Stomach smooth muscle (tissue), 2 donors: ENCODE measurements around the gene SLC9A8.
"Not testable (repeated sequence)": the region's sequence is repeated elsewhere in the genome, so short reads cannot be mapped to it uniquely, and the experiment has no call there.

Experiments used
- H3K27ac ChIP-seq: one replicate; pipeline ENCODE4 v1.7.0; 2013; ENCODE audit warnings: mild to moderate bottlenecking, low read length, inconsistent platforms
- H3K27me3 ChIP-seq, 2 donors: one replicate each; pipeline ENCODE4 v1.7.0; 2013; ENCODE audit warnings: low read length in 2 of 2; ENCODE audit not compliant: insufficient read depth in 2 of 2, control insufficient read depth in 1 of 2
- H3K36me3 ChIP-seq, 2 donors: one replicate each; pipeline ENCODE4 v1.7.0; 2013; ENCODE audit warnings: low read length in 2 of 2; ENCODE audit not compliant: control insufficient read depth in 2 of 2, insufficient read depth in 2 of 2
- H3K4me1 ChIP-seq: one replicate; pipeline ENCODE4 v1.7.0; 2013; ENCODE audit warnings: low read length; ENCODE audit not compliant: control insufficient read depth, insufficient read depth
- H3K4me3 ChIP-seq, 2 donors: one replicate each; pipeline ENCODE4 v1.7.0; 2013; ENCODE audit warnings: low read length in 2 of 2
- H3K9ac ChIP-seq, 2 donors: one replicate each; pipeline ENCODE4 v1.7.0; 2013; ENCODE audit warnings: low read length in 2 of 2, mild to moderate bottlenecking in 1 of 2
- H3K9me3 ChIP-seq, 2 donors: one replicate each; pipeline ENCODE4 v1.7.0; 2013; ENCODE audit warnings: low read length in 2 of 2; ENCODE audit not compliant: control insufficient read depth in 2 of 2
- donor health status: healthy.
- donor health status: Pancreatic carcinoma.

SLC9A8 gene

GRCh38 chr20:49779972-49780371 is 32.7 kb upstream of the SLC9A8 start:
- H3K27me3 ChIP-seq, result no peaks in the 10 kb centered on the region
- no peak overlapping the region for H3K9ac ChIP-seq
- no peaks in the 10 kb centered on the region for H3K36me3 ChIP-seq
- H3K27ac ChIP-seq, result no peak overlapping the region
- no peaks in the 10 kb centered on the region for H3K9me3 ChIP-seq
- H3K4me3 ChIP-seq, result no peak overlapping the region
- no peaks in the 10 kb centered on the region for H3K4me1 ChIP-seq

DNA sequence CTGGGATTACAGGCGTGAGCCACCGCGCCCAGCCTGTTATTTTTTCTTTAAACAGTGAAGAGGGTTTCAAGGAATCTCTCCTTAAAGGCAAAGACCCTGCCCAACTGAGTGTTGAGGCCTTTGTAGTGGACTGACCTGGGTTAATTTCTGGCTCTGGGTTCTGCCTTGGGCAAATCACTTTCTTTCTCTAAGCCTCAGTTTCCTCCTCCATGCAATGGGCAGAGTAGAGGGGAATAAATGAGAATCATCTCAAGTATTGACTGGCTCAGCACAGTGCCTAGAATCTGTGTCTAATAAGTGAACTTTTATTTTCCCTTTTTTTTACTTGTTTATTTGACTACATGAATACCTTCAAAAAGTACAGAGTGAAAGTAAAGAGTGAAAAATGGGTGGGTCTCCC is 31.0 kb upstream of the SLC9A8 start:
- H3K27me3 ChIP-seq, result no peaks in the 10 kb centered on the region
- H3K4me1 ChIP-seq, result no peaks in the 10 kb centered on the region
- no peak overlapping the region for H3K27ac ChIP-seq
- no peaks in the 10 kb centered on the region for H3K9me3 ChIP-seq
- no peak overlapping the region for H3K4me3 ChIP-seq
- no peaks in the 10 kb centered on the region for H3K36me3 ChIP-seq
- H3K9ac ChIP-seq, result no peak overlapping the region

DNA sequence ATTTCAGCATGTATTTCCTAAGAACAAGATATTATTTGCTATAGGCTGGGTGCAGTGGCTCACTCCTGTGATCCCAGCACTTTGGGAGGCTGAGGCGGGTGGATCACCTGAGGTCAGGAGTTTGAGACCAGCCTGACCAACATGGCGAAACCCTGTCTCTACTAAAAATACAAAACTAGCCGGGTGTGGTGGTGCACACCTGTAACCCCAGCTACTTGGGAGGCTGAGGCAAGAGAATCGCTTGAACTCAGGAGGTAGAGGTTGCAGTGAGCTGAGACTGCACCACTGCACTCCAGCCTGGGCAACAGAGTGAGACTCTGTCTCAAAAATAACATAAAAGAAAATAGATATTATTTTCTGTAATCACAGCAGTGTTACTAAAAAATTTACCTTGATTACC is 30.2 kb upstream of the SLC9A8 start:
- not testable (repeated sequence) for H3K9ac ChIP-seq, H3K9me3 ChIP-seq, H3K4me3 ChIP-seq, H3K27ac ChIP-seq, H3K4me1 ChIP-seq, H3K36me3 ChIP-seq, H3K27me3 ChIP-seq

- not testable (repeated sequence) for H3K36me3 ChIP-seq, H3K4me3 ChIP-seq, H3K9ac ChIP-seq, H3K27me3 ChIP-seq, H3K27ac ChIP-seq, H3K9me3 ChIP-seq, H3K4me1 ChIP-seq
Observed at GRCh38 chr20:49783021-49783995, 29.3 kb upstream of the SLC9A8 start.

GRCh38 chr20:49784291-49784690 is 28.3 kb upstream of the SLC9A8 start:
- H3K4me3 ChIP-seq, result no peak overlapping the region
- H3K27ac ChIP-seq, result no peak overlapping the region
- no peak overlapping the region for H3K9ac ChIP-seq
- no peaks in the 10 kb centered on the region for H3K27me3 ChIP-seq
- H3K4me1 ChIP-seq, result no peaks in the 10 kb centered on the region
- no peaks in the 10 kb centered on the region for H3K9me3 ChIP-seq
- no peaks in the 10 kb centered on the region for H3K36me3 ChIP-seq

DNA sequence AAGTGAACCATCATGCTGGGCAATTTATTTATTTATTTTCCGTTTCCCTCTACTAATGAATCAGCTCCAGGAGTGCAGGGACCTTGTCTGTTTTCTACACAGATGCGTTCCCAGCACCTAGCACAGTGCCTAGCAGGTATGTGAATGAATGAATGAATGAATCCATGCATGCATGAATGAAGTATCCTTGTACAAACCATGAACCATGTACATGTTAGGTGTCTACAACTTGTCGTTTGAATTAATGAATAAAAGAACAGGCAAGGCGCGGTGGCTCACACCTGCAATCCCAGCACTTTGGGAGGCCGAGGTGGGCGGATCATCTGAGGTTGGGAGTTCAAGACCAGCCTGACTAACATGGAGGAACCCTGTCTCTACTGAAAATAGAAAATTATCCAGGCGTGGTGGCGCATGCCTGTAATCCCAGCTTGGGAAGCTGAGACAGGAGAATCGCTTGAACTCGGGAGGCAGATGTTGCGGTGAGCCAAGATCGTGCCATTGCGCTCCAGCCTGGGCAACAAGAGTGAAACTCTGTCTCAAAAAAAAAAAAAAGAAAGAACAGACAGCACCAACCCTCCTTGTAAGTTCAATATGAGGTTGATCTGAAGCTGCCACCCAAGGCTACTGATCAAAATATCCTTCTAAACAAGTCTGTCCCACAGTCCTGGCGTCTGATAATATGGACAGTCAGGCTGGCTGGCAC is 27.3 kb upstream of the SLC9A8 start:
- H3K27me3 ChIP-seq, result no peaks in the 10 kb centered on the region
- no peaks in the 10 kb centered on the region for H3K36me3 ChIP-seq
- H3K4me3 ChIP-seq, result no peak overlapping the region
- H3K9ac ChIP-seq, result no peak overlapping the region
- no peaks in the 10 kb centered on the region for H3K9me3 ChIP-seq
- no peak overlapping the region for H3K27ac ChIP-seq
- H3K4me1 ChIP-seq, result no peaks in the 10 kb centered on the region

GRCh38 chr20:49785852-49786175 is 26.8 kb upstream of the SLC9A8 start:
- no peak overlapping the region for H3K27ac ChIP-seq
- H3K36me3 ChIP-seq, result no peaks in the 10 kb centered on the region
- H3K9ac ChIP-seq, result no peak overlapping the region
- no peaks in the 10 kb centered on the region for H3K27me3 ChIP-seq
- no peaks in the 10 kb centered on the region for H3K9me3 ChIP-seq
- no peak overlapping the region for H3K4me3 ChIP-seq
- H3K4me1 ChIP-seq, result no peaks in the 10 kb centered on the region

DNA sequence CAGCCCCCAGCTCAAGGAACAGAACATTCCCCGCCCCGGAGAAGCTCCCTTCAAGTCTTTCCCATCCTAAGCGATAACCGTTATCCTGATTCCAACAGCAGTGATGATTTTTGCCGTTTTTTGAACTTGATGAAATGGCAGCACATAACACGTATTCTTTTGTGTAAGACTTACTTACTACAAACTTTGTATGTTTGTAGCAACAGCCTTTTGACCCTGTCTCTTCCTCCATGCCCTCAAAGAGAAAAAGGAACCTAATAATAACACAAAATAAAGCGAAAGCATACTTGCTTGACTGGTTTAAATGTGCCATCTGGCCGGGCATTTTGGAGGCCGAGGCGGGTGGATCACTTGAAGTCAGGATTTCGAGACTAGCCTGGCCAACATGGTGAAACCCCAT is 26.4 kb upstream of the SLC9A8 start:
- Histone ChIP-seq H3K27me3 (no peaks in the 10 kb centered on the region), H3K9ac (no peak overlapping the region), H3K4me1 (no peaks in the 10 kb centered on the region), H3K36me3 (no peaks in the 10 kb centered on the region), H3K27ac (no peak overlapping the region), H3K9me3 (no peaks in the 10 kb centered on the region), H3K4me3 (no peak overlapping the region)

- H3K9me3 ChIP-seq, result no peaks in the 10 kb centered on the region
- no peak overlapping the region for H3K4me3 ChIP-seq
- no peaks in the 10 kb centered on the region for H3K36me3 ChIP-seq
- no peaks in the 10 kb centered on the region for H3K27me3 ChIP-seq
- H3K4me1 ChIP-seq, result no peaks in the 10 kb centered on the region
- H3K9ac ChIP-seq, result no peak overlapping the region
- H3K27ac ChIP-seq, result no peak overlapping the region
Observed at GRCh38 chr20:49786668-49787370, 25.8 kb upstream of the SLC9A8 start.

DNA sequence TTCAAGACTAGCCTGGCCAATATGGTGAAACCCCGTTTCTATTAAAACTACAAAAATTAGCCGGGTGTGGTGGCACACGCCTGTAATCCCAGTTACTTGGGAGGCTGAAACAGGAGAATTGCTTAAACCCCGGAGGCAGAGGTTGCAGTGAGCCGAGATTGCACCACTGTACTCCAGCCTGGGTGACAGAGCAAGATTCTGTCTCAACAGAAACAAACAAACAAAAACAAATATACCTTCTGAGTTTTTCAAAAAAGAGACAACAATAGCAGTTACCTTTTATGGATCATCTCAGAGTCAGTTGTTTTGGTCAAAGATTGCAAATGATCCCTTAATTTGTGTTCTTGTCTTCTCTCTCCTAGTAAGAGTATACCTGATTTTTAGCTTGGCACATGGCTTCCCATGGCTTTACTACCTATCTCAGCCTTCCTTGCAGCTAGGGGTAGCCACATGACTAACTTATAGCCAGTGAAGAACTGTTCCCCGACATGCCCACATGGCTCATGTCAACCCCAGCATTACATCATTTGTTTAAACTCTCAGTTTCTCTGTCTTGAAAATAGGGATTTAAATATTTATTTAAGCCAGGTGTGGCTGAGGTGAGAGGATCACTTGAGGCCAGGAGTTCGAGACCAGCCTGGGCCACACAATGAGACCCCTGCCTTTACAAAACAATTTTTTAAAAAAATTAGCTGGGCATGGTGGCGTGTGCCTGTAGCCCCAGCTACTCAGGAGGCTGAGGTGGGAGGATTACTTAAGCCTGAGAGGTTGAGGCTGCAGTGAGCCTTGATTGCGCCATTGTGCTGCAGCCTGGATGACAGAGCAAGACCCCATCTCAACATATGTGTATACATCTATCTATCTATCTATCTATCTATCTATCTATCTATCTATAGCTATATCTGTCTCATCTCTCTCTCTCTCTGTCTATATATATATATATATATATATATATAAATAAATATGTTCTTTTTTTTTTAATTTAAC is 25.0 kb upstream of the SLC9A8 start:
- H3K4me1 ChIP-seq, result no peaks in the 10 kb centered on the region
- H3K27me3 ChIP-seq, result no peaks in the 10 kb centered on the region

More for the DNA sequence above, 25.0 kb upstream of the SLC9A8 start:
- Histone ChIP-seq H3K4me3 (no peak overlapping the region), H3K9me3 (no peaks in the 10 kb centered on the region), H3K27ac (no peak overlapping the region), H3K36me3 (no peaks in the 10 kb centered on the region), H3K9ac (no peak overlapping the region)
